GM10266 (cell line): ENCODE results near the gene MORN5.

Source experiments
- DNase-seq: peaks from one replicate; pipeline ENCODE4 v3.0.0; 2012; ENCODE audit errors: extremely low spot score
- CTCF ChIP-seq: IDR thresholded peaks from 2 replicates; pipeline ENCODE4 v1.5.1; 2012; ENCODE audit warnings: mild to moderate bottlenecking, low read depth; ENCODE audit not compliant: control insufficient read depth, insufficient read depth; ENCODE audit errors: missing control alignments

The MORN5 gene

GRCh38 chr9:122162415-122162814 lies 2.7 kb downstream of the MORN5 start:
- TF ChIP-seq CTCF: no peak
- DNase-seq: no peak

DNA sequence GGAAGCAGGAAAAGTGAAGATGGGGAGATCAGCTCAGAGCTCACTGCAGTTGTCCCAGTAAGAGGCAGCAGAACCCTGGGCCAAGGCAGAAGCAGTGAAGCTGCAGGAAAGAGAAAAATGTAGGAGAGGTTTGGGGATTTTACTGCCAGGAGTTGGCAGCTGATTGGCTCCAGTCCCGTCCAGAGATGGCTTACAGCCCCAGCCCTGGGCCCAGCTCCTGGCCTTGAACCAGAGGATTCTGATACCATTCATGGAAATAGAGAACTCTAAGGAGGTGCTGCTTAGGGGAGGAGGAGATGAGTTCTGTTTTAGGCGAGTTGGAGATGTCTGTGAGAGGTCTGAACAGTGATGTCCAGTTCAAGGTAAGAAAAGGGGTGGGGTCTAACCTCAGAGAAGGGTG lies 4.6 kb downstream of the MORN5 start:
- TF ChIP-seq CTCF: no peak
- DNase-seq: no peak

- no peak for DNase-seq
These were observed 8.6 kb downstream of the MORN5 start for GRCh38 chr9:122168356-122168755.

GRCh38 chr9:122172131-122172530 lies 12.4 kb downstream of the MORN5 start:
- no peak for DNase-seq
- TF ChIP-seq CTCF: no peak

More at GRCh38 chr9:122168356-122168755, 8.6 kb downstream of the MORN5 start:
- TF ChIP-seq CTCF: no peak

GRCh38 chr9:122173670-122174069 lies 14.0 kb downstream of the MORN5 start:
- no peak for DNase-seq
- TF ChIP-seq CTCF: no peak

GRCh38 chr9:122176916-122177315 lies 17.2 kb downstream of the MORN5 start:
- no peak for DNase-seq
- no peak for TF ChIP-seq CTCF

DNA sequence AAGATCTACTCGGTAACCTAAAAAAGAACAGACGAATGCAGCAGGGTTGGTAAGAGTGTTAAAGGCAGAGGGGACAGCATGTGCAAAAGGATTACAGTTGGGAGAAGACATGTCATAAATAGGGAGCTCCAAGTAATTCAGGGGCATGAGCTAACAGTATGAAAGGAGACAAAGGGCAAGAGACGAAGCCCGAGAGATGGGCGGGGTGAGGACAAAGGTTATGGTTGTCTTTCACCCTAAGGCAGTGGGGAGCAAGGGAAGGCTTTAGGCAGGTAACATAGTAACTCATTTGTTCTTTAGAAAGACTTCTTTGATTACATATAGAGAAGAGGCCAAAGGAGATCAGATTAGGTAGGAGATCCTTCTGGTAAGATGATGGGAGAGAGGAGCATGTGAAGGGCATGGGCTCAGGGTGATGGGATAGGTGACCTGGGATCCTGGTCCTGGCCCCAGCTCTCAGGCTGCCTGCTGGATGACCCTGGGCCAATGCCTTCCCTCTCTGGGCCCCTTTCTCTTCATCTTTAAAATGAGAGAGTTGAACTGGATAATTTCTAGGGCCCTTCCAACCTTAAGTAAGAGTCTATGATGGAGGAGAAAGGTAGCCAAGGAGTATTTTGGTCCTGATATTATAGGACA lies 19.5 kb downstream of the MORN5 start:
- no peak for TF ChIP-seq CTCF
- DNase-seq: no peak
